ENCODE data around the gene C17orf50. TPM values are rescaled to one million over a fixed set of nuclear protein-coding genes. Genes with fewer than 3 reads are reported as not detected.

The C17orf50 gene
- total and polyA plus RNA-seq, 3 donors from 2014 or later, result 48.8 to 154 (median 102) TPM

- DNase-seq, result no peak
- no peak for TF ChIP-seq POLR2A (IDR thresholded peaks at IDR 0.05)
- no peak for TF ChIP-seq CTCF (IDR thresholded peaks at IDR 0.05)
- Histone ChIP-seq H3K36me3 (ENCODE audit: low read depth, missing control alignments) (no peaks in the 10 kb centered on the region), H3K27ac (no peak overlapping the region), H3K4me3 (no peak overlapping the region), H3K4me1 (peaks cover under 1% of the 10 kb centered on the region), H3K27me3 (no peaks in the 10 kb centered on the region), H3K9me3 (no peaks in the 10 kb centered on the region)
- intact Hi-C loops (cut with DNase I; ENCODE audit: low total_unique reads), result no loop called here
- WGBS, 2 donors, result 81 to 91% methylated on average over 2 of the region's 2 CpGs
Measured at GRCh38 chr17:35725802-35726126, 34.9 kb upstream of the C17orf50 start.

DNA sequence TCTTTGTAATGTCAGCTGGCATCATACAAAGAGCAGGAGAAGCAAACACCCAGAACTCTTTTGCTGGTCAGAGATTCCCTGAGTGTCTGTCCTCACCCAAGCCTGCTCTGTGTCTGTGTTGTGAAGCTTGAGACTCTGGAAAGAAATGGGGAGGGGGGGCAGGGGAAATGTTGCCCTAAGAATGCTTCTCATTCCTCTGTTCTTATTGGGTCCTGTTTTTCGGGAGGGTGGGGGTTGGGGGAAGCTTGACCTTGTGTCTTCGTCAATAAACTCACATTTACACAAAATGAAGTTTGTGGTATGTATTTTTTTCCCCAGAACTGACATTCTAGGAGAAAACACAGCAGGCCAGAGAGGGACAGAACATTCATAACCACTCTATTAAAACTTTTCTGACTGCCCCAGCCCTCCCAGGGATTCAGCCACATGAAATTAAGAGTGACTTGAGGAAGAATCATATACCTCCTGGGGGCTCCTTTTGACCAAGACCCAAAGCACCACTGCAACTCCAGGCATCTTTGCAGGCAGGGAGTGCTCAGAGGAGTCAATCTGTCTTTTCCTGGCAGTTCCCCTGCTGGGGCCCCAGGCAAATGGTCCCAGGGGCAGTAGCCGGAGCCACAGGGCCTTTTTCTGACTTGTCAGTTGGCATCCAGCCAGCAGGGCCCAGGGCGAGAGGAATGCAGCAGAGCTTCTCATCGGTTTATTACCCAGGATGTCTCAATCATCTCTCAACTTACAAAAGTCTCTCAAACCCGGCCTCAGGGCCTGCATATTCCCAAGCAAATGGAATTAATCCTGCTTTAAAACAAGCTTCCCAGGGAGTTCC lies 34.3 kb upstream of the C17orf50 start:
- Histone ChIP-seq H3K27ac (no peak overlapping the region), H3K27me3 (no peaks in the 10 kb centered on the region), H3K36me3 (ENCODE audit: low read depth, missing control alignments) (no peaks in the 10 kb centered on the region), H3K4me1 (peaks cover 6% of the 10 kb centered on the region), H3K4me3 (no peak overlapping the region), H3K9me3 (no peaks in the 10 kb centered on the region)
- intact Hi-C loops (cut with DNase I; ENCODE audit: low total_unique reads), result no loop called here
- TF ChIP-seq CTCF (IDR thresholded peaks at IDR 0.05) (no peak), POLR2A (IDR thresholded peaks at IDR 0.05) (no peak)
- no peak for DNase-seq
- 50 to 78% methylated on average over 6 of the region's 6 CpGs for WGBS, 2 donors

- WGBS, 2 donors, result 81 to 82% methylated on average over 5 of the region's 5 CpGs
- no peak for DNase-seq
- no peak overlapping the region for H3K27ac ChIP-seq
Measured at GRCh38 chr17:35726953-35727460, 33.7 kb upstream of the C17orf50 start.

GRCh38 chr17:35727635-35728034 lies 33.1 kb upstream of the C17orf50 start:
- Histone ChIP-seq H3K36me3 (ENCODE audit: low read depth, missing control alignments) (no peaks in the 10 kb centered on the region), H3K4me3 (no peak overlapping the region), H3K27ac (no peak overlapping the region), H3K4me1 (peaks cover 6% of the 10 kb centered on the region), H3K27me3 (no peaks in the 10 kb centered on the region), H3K9me3 (no peaks in the 10 kb centered on the region)
- 83 to 93% methylated on average over 5 of the region's 5 CpGs for WGBS, 2 donors
- DNase-seq, result no peak
- TF ChIP-seq POLR2A (IDR thresholded peaks at IDR 0.05) (no peak), CTCF (IDR thresholded peaks at IDR 0.05) (no peak)
- intact Hi-C loops (cut with DNase I; ENCODE audit: low total_unique reads), result no loop called here

More at GRCh38 chr17:35726953-35727460, 33.7 kb upstream of the C17orf50 start:
- no peaks in the 10 kb centered on the region for H3K9me3 ChIP-seq
- H3K4me1 ChIP-seq, result peaks cover 6% of the 10 kb centered on the region
- no peak for TF ChIP-seq POLR2A (IDR thresholded peaks at IDR 0.05)
- no peak for TF ChIP-seq CTCF (IDR thresholded peaks at IDR 0.05)
- H3K36me3 ChIP-seq (ENCODE audit: low read depth, missing control alignments), result no peaks in the 10 kb centered on the region
- intact Hi-C loops (cut with DNase I; ENCODE audit: low total_unique reads), result no loop called here
- no peaks in the 10 kb centered on the region for H3K27me3 ChIP-seq
- H3K4me3 ChIP-seq, result no peak overlapping the region

DNA sequence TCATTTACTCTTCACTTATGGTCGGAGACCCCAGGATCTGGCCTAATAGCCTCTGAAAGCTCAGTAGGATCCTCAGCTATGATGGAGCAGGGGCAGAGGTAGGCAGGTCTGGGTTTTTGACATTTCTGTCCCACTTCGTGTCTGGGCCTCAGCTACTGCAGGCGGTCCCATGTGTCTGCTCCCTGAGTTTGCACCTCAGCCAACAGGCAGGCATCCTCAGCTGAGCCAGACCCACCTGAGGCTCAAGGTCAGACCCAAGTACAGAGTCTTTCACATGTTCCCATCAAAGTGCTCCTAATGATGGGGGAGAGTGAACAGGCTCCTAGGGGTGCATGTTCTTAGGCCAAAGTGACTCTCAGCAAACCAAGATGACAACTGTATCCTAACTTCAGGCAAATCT lies 32.1 kb upstream of the C17orf50 start:
- H3K4me3 ChIP-seq, result no peak overlapping the region
- no peak for TF ChIP-seq POLR2A (IDR thresholded peaks at IDR 0.05)
- no peak for TF ChIP-seq CTCF (IDR thresholded peaks at IDR 0.05)
- H3K4me1 ChIP-seq, result peaks cover 6% of the 10 kb centered on the region
- no peaks in the 10 kb centered on the region for H3K27me3 ChIP-seq
- no peak for DNase-seq
- WGBS, 2 donors, result 84 to 96% methylated on average over 3 of the region's 3 CpGs
- H3K27ac ChIP-seq, result no peak overlapping the region
- H3K36me3 ChIP-seq (ENCODE audit: low read depth, missing control alignments), result no peaks in the 10 kb centered on the region
- intact Hi-C loops (cut with DNase I; ENCODE audit: low total_unique reads), result no loop called here
- H3K9me3 ChIP-seq, result no peaks in the 10 kb centered on the region
